Activated T-helper 9 cell treated with anti-CD3 and anti-CD28 coated beads, Interleukin-2, amount 50 U/mL, for 16 hours (primary cell): Measurements from ENCODE around the gene CEP295NL.
"Not testable (repeated sequence)": the region's sequence is repeated elsewhere in the genome, so short reads cannot be mapped to it uniquely, and the experiment has no call there.

Experiments used
- DNase-seq: peaks from one replicate; pipeline ENCODE4 v3.0.0-alpha.2; 2020; ENCODE audit warnings: low read depth

The CEP295NL gene

DNA sequence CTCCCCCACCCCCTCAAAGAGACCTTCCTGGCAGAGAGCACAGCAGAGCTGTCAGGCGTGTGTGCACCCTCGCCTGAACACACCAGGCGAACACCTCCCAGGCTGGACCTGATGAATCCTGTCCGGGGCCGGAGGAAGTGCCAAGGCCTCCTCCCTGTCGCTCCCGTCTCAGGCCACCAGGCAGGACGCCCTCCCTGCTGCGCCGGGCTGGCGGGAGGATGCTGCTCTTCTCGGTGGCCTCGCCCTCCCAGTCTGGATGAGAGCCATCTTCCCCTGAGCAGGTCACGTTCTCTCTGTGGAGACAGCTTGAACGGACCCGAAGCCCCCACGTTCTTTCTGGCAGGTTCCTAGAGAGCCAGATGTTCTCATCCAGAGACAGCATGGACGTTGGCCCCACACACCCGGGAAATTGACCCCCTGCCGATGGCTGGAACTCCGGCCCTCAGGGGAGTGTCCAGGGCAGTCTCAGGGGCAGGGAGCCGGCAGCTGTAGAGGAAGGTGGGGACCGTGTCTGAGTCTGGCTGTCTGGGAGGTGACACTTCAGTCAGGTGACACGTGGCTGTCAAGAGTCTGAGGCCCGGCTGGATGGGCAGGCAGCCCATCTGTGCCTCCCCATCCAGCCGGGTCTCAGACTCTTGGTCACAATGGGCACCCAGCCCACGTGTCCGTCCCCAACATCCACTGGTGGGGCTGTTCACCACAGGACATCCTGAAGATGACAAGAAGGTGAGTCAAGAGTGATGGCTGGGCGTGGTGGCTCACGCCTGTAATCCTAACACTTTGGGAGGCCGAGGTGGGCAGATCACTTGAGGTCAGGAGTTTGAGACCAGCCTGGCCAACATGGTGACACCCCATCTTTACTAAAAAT is 27.1 kb upstream of the CEP295NL start:
- DNase-seq: no peak

DNA sequence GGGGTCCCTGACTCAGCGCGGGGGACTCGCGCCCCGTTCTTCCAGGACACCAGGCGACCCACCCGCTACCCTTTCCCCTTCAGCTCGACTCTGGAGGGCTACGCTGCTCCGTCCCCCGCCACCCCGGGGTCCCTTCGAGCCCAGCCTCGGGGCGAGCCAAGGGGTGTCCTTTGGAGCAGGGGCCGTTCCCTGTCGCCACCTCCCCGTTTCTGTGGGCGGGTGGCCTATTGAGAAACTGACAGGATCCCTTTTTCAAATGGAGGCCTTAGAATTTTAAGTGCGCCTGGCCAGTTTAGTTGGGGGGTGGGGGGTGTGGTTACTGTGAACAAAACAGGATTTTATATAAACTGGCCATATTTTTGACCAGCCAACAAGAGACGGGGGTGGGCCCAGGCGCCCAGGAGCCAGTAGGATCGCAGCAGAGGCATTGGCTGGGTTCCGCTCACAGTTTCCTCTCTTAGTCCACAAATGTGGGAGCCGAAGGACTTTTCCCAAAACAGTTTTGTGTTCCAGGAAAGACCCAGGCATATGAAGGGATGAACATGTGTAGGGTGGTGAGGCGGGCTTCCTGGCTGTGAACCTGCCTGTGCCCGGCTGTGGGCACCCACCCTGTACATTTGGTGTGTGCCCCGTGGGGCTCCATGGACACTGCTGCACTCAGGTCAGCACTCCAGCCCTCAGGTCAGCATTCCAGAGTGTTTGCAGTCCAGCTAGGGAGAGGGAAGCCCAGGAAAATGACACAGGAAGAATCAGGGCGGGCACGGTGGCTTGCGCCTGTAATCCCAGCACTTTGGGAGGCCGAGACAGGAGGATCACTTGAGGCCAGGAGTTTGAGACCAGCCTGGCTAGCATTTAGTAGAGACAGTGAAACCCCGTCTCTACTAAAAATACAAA is 22.9 kb upstream of the CEP295NL start:
- DNase-seq: no peak

DNA sequence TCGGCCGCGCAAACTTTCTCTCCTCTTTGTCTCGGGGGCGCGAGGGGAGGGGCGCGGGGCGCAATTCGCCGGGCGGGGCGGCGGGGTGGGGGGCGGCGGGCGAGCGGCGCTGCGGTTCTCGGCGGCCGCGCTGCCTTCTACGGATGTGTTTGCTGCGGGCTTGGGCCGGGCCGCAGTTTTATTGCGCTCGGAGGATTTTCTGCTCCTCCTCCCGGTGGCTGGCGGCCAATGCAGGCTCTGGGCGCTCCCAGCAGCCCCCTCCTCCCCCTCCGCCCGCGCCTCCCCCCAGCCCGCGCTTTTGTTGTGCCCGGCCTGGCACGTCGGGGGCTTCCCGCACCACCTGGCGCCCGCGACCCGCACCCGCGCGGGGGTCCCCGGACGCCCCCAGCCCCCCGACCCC is 22.2 kb upstream of the CEP295NL start, which contains the start of gene TIMP2:
Gene TIMP2, minus strand, starts transcription at position 154 of the 400 bp plus-strand sequence. CDS start 299 bp downstream, outside the sequence.
- peak; percentile 46 for DNase-seq

DNA sequence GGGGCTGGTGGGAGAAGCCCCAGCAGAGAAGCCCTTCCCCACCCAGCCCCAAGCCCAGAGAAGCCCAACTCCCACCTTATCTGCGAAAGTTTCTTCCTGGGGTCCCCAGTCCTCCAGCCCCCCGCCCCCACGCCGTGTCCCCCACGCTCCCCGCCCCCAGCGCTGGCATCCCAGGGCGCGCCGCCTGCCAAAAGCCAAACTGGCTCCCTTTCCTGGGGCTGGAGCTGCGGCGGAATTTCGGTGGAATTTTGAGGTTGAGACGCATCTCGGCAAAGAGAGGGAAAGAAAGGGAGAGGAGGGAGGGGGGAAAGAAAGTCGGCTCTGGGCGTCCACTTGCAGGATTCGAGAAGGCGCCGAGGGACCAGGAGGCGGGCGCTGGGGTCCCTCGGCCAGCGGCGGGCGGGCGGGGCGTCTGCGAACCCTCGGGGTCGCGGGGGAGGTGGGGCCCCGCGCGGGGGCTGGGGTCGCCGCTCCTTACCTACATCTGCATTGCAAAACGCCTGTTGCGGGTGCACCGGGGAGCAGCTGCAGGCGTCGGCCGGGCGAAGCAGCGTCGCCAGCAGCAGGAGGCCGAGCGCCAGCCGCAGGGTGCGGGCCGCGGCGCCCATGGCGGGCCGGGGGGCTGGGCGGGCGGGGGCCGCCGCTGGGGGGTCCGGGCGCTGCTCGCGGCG is 21.6 kb upstream of the CEP295NL start:
- DNase-seq: no peak

DNA sequence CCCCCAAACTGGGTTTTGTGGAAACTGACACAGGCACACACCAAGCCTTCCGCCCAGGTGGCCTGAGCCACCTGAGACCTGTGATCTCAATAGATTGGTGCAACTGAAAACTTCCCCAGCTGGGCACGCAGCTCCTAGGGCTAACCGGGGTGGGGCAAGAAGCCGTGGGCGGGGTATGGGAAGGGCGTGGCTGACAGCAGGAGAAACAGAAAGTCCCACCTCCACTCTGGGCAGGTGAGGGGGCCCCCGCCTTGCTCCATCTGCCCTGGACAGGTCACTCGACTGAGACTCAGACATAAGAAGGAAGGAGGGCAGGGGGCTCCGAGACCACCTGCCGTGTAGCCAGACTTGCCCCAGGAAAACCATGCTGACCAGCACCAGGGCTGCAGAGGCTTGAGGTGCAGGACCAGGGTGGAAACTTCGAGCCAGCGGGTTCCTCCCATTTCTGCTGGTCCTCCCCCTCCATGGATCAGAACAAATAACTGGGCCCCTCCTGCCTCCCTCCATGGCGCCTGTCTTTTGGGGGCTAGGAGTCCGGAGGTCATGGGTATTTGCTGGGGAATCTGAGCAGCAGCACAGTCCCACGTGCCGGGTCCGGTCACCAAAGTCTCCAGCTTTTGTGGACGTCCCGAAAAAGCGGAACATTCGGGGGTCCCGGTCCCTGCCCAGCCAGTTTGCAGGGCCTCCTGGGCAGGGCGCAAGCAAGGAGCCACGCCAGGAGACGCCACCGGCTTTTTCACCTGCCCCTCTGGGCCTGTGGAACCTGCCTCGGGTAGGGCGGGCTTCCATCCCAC is 20.9 kb upstream of the CEP295NL start:
- peak; percentile 23 for DNase-seq

DNA sequence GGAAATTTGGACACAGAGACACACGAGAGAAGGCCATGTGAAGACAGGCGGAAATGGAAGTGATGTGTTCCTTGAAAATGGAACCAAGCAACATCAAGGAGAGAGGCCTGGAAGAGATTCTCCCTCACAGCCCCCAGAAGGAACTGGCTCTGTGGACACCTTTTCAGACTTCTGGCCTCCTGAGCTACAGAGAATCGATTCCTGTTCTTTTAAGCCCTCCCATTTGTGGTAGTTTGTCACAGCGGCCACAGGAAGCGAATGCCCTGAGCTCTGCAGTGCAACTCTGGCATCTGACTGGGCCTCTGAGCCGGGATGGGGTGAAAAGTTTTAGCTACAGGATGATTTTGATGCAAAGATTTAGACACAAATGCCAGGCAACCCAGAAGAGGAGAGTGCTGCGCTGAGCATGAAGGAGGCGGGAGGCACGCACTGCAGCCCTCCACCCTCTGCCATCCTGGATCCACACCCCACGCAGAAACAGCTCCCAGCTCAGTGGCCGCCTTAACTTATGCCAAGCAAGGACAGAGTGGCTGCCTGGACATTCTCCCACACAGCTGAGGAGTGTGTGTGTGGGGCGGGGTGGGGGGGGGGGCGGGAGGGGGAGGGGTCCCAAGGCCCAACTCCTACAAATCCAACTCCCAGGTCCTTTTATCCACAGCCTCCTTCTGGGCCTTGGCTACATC is 20.0 kb upstream of the CEP295NL start:
- no peak for DNase-seq

DNA sequence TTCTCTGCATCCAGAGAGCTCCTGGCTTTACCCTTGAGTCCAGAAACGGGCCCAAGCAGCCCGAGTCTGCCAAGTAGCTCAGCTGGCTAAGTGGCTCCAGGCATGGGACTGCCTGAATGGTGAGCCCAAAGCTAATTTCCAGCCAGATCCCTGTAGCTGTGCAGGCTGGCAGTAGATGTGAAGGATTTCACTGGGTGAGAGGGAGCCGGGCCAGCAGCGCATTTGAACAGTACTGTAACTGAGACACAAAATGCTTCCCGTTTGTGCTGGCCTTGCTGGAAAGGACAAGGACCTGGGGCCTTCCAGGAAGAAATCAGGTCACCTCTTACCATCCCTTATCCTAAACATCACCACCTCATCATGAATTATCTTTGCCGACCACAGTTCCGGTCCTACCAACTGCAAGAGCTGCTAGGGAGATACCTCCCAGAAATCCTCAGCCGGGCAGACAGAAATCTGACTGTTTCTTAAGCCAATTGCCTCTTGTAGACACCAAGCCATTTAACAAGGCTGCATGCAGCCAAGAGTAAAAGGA is 18.5 kb upstream of the CEP295NL start:
- no peak for DNase-seq

DNA sequence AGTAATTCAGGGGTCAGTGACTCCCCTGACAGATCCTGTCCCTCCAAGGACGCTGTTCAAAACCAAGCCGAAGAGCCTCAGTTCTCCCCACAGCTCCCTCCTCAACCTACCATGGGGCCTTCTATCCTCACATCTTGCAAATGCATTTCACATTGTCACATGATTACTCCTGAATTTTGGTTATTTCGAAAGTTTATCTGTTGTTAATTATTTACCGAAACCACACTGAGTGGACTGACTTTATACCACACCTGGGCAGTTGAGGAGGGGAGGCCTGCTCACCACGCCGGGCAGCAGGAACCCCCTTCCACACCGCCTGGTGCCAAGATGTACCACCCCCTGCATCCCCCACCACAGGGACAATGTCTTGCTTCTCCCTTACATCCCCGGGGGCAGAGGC is 17.5 kb upstream of the CEP295NL start:
- DNase-seq: no peak

DNA sequence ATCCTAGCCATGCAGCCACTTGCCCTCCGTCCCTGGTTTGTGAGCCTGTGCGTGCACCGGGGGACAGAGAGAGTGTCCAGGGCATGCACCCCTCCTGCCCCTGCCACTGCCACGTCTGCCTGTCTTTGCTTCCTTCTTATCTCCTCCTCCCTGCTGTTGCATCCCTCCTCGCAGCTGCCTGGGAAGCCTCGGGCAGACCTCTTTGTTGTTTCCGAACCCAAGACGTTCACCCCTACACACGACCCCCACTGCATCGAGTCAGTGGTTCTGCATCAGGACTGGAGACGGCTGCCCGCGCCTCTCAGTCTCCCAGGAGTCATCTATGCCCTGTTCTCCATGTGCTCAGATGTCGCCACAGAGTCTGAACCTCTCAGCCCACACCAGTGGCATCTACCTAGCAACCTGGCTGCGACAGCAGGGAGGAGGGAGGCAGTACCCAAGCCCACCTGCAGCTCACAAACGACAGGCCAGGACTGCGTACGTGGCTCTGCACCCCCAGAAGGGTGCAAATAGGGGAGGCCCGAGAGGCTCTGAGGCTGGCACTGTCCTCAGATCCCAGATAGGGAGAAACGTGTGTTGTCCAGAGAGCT is 17.0 kb upstream of the CEP295NL start:
- DNase-seq: no peak

DNA sequence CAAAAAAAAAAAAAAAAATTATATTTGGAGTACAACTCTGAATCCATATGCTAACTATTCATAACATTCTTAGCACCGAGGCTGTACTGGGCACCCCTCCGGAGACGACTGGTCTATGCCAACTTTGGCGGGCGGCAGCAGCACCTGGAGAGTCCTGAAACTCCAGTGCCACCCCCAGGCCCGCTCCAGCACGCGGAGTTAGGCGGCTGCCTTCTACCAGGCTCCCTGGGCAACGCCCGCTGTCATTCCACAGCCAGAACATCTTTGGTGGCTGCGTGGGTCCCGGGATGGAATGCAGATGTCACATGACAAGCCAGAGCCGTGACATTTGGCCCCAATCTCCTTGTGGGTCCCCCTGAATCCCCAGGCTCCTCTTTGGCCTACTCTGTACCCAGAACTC is 16.0 kb upstream of the CEP295NL start:
- no peak for DNase-seq

DNA sequence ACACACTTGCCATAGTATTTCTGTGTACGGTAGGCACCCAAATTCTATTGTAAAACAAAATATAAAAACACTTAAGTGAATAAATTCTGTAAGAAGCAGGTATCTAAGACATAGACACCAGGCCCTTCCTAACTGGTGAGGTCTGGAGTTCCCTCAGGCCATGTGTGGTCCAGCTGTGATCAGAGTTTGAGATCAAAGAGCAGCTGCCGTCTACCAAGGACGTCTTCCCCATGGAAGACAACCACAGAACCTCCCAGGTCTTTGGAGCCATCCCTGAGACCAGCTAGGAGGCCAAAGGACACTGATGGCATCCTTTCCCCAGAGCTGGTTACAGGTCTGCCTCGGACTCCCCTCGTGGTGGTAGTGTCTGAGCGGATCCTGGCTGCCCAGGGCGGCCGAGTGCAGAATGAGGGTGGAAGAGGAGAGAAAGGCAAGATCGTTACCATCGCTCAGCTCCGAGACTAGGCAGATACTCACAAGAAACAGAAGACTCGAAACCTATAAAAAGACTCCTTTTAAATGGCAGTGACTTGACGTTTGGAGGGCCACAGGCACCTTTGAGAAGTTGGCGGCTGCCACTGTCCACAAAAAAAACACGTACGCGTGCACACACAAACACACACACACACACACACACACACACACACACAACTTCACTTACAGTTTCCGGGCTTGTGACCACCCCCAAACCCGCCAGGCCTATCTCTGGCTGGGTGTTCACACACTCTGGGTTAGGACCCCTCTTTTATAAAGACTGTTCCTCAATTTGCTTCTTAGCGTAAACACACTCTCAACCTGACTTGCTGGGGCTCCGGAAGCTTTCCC is 14.7 kb upstream of the CEP295NL start:
- DNase-seq: no peak

DNA sequence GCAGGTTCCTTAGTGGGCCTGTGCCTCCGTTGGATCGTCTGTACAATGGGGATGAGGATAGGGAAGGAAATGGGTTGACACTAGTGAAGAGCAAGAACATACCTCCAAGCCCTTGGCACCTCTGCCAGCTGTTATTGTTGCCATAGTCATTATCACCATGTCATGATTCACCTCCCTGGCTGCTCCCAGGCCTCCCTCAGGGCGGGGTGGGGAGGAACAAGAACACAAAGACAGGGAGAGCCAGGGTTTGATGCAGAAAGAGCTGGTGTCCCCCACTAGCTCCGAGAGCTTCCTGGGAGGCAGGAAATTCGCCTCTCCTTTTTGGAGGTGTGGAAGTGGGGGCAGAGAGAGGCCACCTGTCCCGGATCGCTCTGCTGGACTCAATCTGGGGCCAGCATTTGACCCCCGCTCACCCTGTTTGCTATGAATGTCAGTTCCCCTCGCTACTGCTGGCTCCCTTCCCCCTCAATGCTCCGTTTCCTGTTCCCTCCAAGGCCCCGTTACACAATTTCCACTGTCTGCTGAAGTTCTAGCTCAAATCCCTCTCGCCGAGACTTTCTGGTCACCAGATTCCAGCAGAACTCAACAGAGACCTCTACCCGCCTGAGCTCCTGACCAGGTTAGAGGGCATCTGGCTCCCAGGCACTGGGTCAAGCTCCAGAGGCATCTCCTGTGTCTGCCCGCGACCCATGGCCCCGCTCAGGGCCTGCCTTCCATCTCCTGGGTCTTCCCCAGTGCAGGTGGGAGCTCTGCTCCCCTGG is 13.1 kb upstream of the CEP295NL start:
- no peak for DNase-seq

DNA sequence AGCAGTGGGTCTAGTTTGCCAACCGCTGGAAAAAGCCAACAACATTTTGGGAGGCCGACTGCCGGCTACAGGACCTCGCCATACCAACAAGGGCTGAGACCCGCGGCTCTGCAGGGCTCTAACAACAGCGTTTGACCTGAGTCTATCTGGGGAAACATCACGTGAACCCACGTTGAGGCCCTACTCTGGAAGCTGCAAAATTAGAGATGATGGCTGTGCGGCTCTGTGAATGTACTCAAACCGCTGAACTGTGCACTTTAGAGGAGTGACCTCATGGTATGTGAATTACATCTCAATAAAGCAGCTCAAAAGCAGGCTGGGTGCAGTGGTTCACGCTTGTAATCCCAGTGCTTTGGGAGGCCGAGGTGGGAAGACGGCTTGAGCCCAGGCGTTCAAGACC is 10.1 kb upstream of the CEP295NL start:
- DNase-seq: no peak

DNA sequence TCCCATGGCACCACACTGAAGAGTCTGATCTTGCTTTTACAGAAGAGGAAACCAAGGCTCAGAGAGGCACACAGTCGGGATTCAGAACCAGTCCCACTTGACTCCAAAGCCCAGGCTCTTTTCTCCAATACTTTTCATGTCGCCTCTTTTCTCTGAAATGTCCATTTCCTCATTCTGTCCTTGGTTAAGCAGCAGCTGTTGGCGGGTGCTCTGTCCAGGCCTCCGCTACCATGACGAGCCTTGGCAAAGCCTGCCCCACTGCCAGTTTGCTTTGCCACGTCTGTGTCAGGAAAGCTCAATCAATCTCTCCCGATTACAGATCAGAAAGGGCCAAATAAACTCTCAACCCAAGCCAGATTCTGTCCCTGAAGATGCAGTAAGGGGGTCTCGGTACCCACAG is 9.1 kb upstream of the CEP295NL start:
- DNase-seq: no peak

DNA sequence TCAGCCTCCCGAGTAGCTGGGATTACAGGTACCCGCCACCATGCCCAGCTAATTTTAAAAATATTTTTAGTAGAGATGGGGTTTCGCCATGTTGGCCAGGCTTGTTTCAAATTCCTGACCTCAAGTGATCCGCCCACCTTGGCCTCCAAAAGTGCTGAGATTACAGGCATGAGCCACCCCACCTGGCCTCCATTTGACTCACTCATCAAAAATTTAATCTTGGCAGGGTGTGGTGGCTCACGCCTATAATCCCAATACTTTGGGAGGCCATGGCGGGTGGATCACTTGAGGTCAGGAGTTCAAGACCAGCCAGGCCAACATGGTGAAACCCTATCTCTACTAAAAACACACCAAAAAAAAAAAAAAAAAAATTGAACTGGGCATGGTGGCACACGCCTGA is 8.5 kb upstream of the CEP295NL start:
- DNase-seq: not testable (repeated sequence)

DNA sequence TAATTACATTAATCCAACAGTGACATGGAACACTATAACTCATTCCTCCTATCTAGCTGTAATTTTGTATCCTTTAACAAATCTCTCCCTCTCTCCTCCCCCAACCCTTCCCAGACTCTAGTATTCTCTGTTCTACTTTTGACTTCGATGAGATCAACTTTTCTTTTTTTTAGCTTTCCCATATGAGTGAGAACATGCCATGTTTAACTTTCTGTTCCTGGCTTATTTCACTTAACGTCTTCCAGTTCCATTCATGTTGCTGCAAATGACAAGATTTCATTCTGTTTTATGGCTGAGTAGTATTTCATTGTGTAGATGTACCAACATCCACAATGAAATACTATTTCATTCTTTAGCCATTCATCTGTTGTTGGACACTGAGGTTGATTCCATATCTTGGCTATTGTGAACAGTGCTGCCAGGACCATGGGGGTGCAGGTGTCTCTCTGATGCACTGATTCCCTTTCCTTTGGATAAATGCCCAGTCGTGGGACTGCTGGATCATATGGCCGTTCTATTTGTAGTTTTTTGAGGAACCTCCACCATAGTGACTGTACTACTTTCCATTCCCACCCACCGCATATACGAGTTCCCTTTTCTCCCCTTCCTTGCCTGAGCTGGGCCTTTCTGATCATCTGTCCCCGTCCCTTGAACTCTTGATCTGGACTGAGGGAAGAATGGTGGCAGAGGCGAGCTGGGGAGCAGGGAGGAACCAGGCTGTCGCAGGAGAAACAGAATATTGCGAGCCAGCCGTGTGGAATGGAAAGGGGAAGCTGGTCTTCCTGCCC is 7.7 kb upstream of the CEP295NL start:
- no peak for DNase-seq

DNA sequence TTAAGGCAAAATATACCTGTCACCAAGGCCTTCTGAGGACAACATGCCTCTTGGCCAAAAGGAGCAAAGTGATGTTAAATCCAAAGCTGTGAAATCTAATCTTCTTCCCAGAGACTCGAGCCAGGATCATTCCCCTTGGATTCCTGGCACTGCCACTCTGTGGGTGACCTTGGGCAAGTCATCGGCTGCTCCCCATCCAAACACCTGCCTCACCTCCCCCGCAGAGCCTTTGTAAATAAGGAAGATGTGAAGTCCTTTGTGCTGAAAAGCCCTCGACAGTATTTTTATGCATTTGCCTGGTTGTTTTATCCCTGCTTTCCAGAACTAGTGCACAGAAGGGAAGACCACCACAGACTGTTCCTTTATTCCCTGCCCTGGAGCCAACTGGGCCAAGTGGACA is 5.4 kb upstream of the CEP295NL start:
- DNase-seq: no peak

DNA sequence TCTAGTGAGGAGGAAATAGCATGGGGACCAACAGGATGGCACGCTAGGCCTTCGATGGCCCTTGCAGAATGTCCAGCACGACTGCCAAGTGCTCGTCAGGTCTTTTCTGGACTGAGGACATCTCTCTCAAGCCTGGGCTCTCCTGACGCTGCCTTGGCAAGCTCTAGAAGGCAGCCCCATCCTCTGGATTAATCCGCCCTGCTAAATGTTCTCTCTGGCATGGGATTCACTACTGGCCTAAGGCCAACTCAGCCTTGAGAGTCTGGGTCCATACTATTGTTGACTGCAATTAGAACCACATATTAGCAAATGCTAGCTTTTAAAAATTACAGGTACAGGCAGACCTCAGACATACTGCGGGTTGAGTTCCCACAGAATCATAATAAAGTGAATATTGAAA is 2.5 kb upstream of the CEP295NL start:
- DNase-seq: no peak
